H1 (cell line): Measurements from ENCODE around the gene C19orf25. TPM values are rescaled to one million over a fixed set of nuclear protein-coding genes. Genes with fewer than 3 reads are reported as not detected.
A peak's percentile ranks its signal among the peaks of the same experiment; 100 is the strongest.

Experiments
- CTCF ChIA-PET: fragments of 300-600 bp; sonication (Branson Sonifier 250); formaldehyde crosslinking; loops from one replicate; lab custom pipeline; 2021; ENCODE audit not compliant: partially characterized antibody; lab: Charles Lee
- POLR2A ChIA-PET: fragments of 300-600 bp; sonication (Branson Sonifier 250); formaldehyde crosslinking; loops from one replicate; lab custom pipeline; 2021; ENCODE audit warnings: inconsistent platforms; ENCODE audit not compliant: partially characterized antibody; lab: Charles Lee
- DNase-seq, 2 experiments: peaks; one replicate each; pipeline versions ENCODE4 v3.0.0 to v3.0.0-alpha.2; 2010 to 2022; ENCODE audit warnings: low spot score in 2 of 2, low read depth in 1 of 2, mixed read lengths in 1 of 2
- FAIRE-seq: peaks from 2 replicates; lab custom pipeline; 2011; peaks lifted over from hg19 to GRCh38; lab: Jason Lieb, UNC
- H2AFZ ChIP-seq: 2 replicates; pipeline ENCODE4 v1.8.1; 2012; ENCODE audit warnings: low read length, inconsistent platforms
- H2AK5ac ChIP-seq: 2 replicates; pipeline ENCODE4 v1.6.1; 2013; ENCODE audit warnings: low read depth, low read length
- H2BK120ac ChIP-seq: replicated peaks from 2 replicates; pipeline ENCODE3; 2013; ENCODE audit warnings: low read depth, low read length, inconsistent platforms
- H2BK12ac ChIP-seq: 2 replicates; pipeline ENCODE4 v1.6.1; 2013; ENCODE audit warnings: low read depth, low read length
- H2BK15ac ChIP-seq: 2 replicates; pipeline ENCODE4 v1.6.1; 2013; ENCODE audit warnings: low read length
- H2BK20ac ChIP-seq: 2 replicates; pipeline ENCODE4 v1.6.1; 2013; ENCODE audit warnings: low read length
- H2BK5ac ChIP-seq: 2 replicates; pipeline ENCODE4 v1.6.1; 2013; ENCODE audit warnings: low read depth, low read length
- H3K14ac ChIP-seq: 2 replicates; pipeline ENCODE4 v1.6.1; 2013; ENCODE audit warnings: inconsistent platforms; ENCODE audit not compliant: insufficient read length
- H3K18ac ChIP-seq: 2 replicates; pipeline ENCODE4 v1.6.1; 2013; ENCODE audit warnings: low read length; ENCODE audit errors: extremely low read depth
- H3K23ac ChIP-seq: 2 replicates; pipeline ENCODE4 v1.6.1; 2013; ENCODE audit warnings: inconsistent platforms; ENCODE audit not compliant: insufficient read length
- H3K23me2 ChIP-seq: 2 replicates; pipeline ENCODE4 v1.6.1; 2013; ENCODE audit warnings: low read depth, low read length
- H3K27ac ChIP-seq: 2 replicates; pipeline ENCODE4 v1.6.1; 2011; ENCODE audit warnings: low read depth, low read length, inconsistent platforms
- H3K27me3 ChIP-seq, 4 experiments: replicated peaks in 1 of 4; 1 replicate in 1 of 4; 2 replicates in 3 of 4; pipeline versions ENCODE4 v1.6.1 to v1.8.1; 2011 to 2013; ENCODE audit warnings: low read length in 3 of 4, mild to moderate bottlenecking in 3 of 4, inconsistent platforms in 2 of 4, mixed read lengths in 2 of 4, moderate library complexity in 1 of 4; ENCODE audit not compliant: control insufficient read depth in 3 of 4, insufficient read depth in 3 of 4; ENCODE audit errors: extremely low read depth in 1 of 4
- H3K36me3 ChIP-seq, 4 experiments: 2 replicates each; pipeline versions ENCODE4 v1.6.1 to v1.8.1; 2011 to 2013; ENCODE audit warnings: mild to moderate bottlenecking in 4 of 4, low read length in 3 of 4, moderate library complexity in 2 of 4, control low read depth in 1 of 4, inconsistent platforms in 1 of 4; ENCODE audit not compliant: insufficient read depth in 4 of 4, control insufficient read depth in 2 of 4
- H3K4ac ChIP-seq: replicated peaks from 2 replicates; pipeline ENCODE3; 2013; ENCODE audit warnings: low read length, low read depth, mixed read lengths, inconsistent platforms; ENCODE audit not compliant: insufficient read length
- H3K4me1 ChIP-seq, 4 experiments: replicated peaks in 1 of 4; 1 replicate in 1 of 4; 2 replicates in 3 of 4; pipeline versions ENCODE4 v1.6.1 to v1.8.1; 2011 to 2013; ENCODE audit warnings: low read length in 3 of 4, inconsistent platforms in 2 of 4, mixed read lengths in 1 of 4; ENCODE audit not compliant: insufficient read depth in 4 of 4, control insufficient read depth in 3 of 4
- H3K4me2 ChIP-seq, 2 experiments: 2 replicates each; pipeline versions ENCODE4 v1.6.1 to v1.8.1; 2011 to 2013; ENCODE audit warnings: low read depth in 2 of 2, low read length in 2 of 2, control low read depth in 1 of 2, inconsistent platforms in 1 of 2, mild to moderate bottlenecking in 1 of 2; ENCODE audit not compliant: insufficient read depth in 1 of 2
- H3K4me3 ChIP-seq, 4 experiments: fragments of 200-600, 300-600 bp in 1 of 4; sonication (generic), shearing (Covaris generic), sonication (Bioruptor Twin) in 1 of 4; 2 replicates each; pipeline versions ENCODE4 v1.5.1 to v1.8.1; 2011 to 2016; ENCODE audit warnings: low read length in 4 of 4, low read depth in 3 of 4, control low read depth in 2 of 4, inconsistent platforms in 2 of 4, mild to moderate bottlenecking in 2 of 4, mixed read lengths in 1 of 4, moderate library complexity in 1 of 4; ENCODE audit not compliant: insufficient read depth in 2 of 4; ENCODE audit errors: extremely low read depth in 1 of 4
- H3K56ac ChIP-seq: replicated peaks from 2 replicates; pipeline ENCODE3; 2013; ENCODE audit warnings: low read depth, mild to moderate bottlenecking, mixed read lengths, low read length, inconsistent platforms; ENCODE audit not compliant: insufficient read length
- H3K79me1 ChIP-seq: 2 replicates; pipeline ENCODE4 v1.6.1; 2013; ENCODE audit warnings: low read depth, low read length, control low read depth
- H3K79me2 ChIP-seq, 2 experiments: 2 replicates each; pipeline versions ENCODE4 v1.6.1 to v1.8.1; 2012 to 2013; ENCODE audit warnings: low read length in 2 of 2, mild to moderate bottlenecking in 2 of 2, inconsistent platforms in 1 of 2; ENCODE audit not compliant: insufficient read depth in 2 of 2, control insufficient read depth in 1 of 2
- H3K9ac ChIP-seq, 4 experiments: replicated peaks in 1 of 4; 1 replicate in 1 of 4; 2 replicates in 3 of 4; pipeline versions ENCODE4 v1.6.1 to v1.8.1; 2011 to 2013; ENCODE audit warnings: low read depth in 3 of 4, low read length in 3 of 4, control low read depth in 2 of 4, mild to moderate bottlenecking in 2 of 4, moderate library complexity in 2 of 4, inconsistent platforms in 1 of 4; ENCODE audit errors: extremely low read depth in 1 of 4
- H3K9me3 ChIP-seq, 2 experiments: 2 replicates each; pipeline versions ENCODE4 v1.6.1 to v1.8.1; 2012 to 2013; ENCODE audit warnings: mild to moderate bottlenecking in 2 of 2, moderate library complexity in 2 of 2, control low read depth in 1 of 2, inconsistent platforms in 1 of 2, low read depth in 1 of 2, low read length in 1 of 2, mixed read lengths in 1 of 2; ENCODE audit not compliant: insufficient read depth in 2 of 2
- H4K20me1 ChIP-seq, 2 experiments: replicated peaks in 1 of 2; 2 replicates each; pipeline versions ENCODE3 to v1.8.1; 2011 to 2013; ENCODE audit warnings: inconsistent platforms in 2 of 2, low read length in 2 of 2, mild to moderate bottlenecking in 1 of 2; ENCODE audit not compliant: insufficient read depth in 2 of 2, control insufficient read depth in 1 of 2
- H4K5ac ChIP-seq: 2 replicates; pipeline ENCODE4 v1.6.1; 2013; ENCODE audit warnings: low read length, low read depth, mixed read lengths, inconsistent platforms; ENCODE audit not compliant: insufficient read length
- H4K8ac ChIP-seq: 2 replicates; pipeline ENCODE4 v1.8.0; 2013; ENCODE audit warnings: mild to moderate bottlenecking, moderate library complexity, low read length, inconsistent platforms; ENCODE audit not compliant: insufficient read depth; ENCODE audit errors: extremely low read depth
- H4K91ac ChIP-seq: replicated peaks from 2 replicates; pipeline ENCODE3; 2013; ENCODE audit warnings: low read length, mixed read lengths, inconsistent platforms; ENCODE audit not compliant: insufficient read length
- CREB1 ChIP-seq: IDR thresholded peaks from 2 replicates; pipeline ENCODE4 v1.6.1; 2012; ENCODE audit warnings: inconsistent platforms
- EZH2 ChIP-seq: fragments of 200-600 bp; sonication (generic); IDR thresholded peaks from 2 replicates; pipeline ENCODE4 v1.7.1; 2012; ENCODE audit warnings: low read depth, mild to moderate bottlenecking, moderate library complexity, low read length, inconsistent platforms; ENCODE audit not compliant: severe bottlenecking
- SUZ12 ChIP-seq: fragments of 200-600 bp; sonication (generic); IDR thresholded peaks from 2 replicates; pipeline ENCODE4 v1.6.1; 2012; ENCODE audit warnings: mild to moderate bottlenecking, inconsistent platforms, low read length, moderate library complexity, mixed read lengths
- WGBS, 2 experiments: shearing (Covaris generic) in 1 of 2; methylation state at CpG; one replicate each; pipeline versions ENCODE4 v1.1.6 to v1.1.7; 2013 to 2015; ENCODE audit warnings: low lambda C conversion rate in 2 of 2, mixed read lengths in 2 of 2, inconsistent platforms in 1 of 2, low coverage in 1 of 2, missing lambda C conversion rate in 1 of 2; ENCODE audit not compliant: insufficient replicate concordance in 2 of 2, insufficient coverage in 1 of 2, insufficient read length in 1 of 2; ENCODE audit errors: extremely low coverage in 1 of 2, missing lambda C conversion rate in 1 of 2; 5-methylcytosine and 5-hydroxymethylcytosine counted together
- polyA plus RNA-seq, 7 experiments: library from polyadenylated mRNA; depleted of rRNA in 3 of 7; stranded (reverse) in 5 of 7; unstranded in 2 of 7; fragments of >200 nt in 5 of 7; fragments of 200-250 nt in 2 of 7; gene quantifications; 1 replicate in 5 of 7; 2 replicates in 1 of 7; 4 replicates in 1 of 7; pipeline versions ENCODE4 v1.2.1 to v1.2.3, GENCODE V29; 2011 to 2013; ENCODE audit warnings: missing spikeins in 2 of 7, mixed read lengths in 2 of 7
- total RNA-seq: library from RNA; stranded (reverse); fragmentation: NEBNext Ultra II Directional; extraction: Animal tissue kit (Norgen Biotek cat#: 25700); gene quantifications from 2 replicates; pipeline ENCODE4 v1.2.1, GENCODE V29; 2021

Gene C19orf25
- total and polyA plus RNA-seq, 2 of the 8 experiments (the other 6 are each of a cell fraction or from before 2014, with no cell fraction given): 41.3 to 67.4 TPM

- H2BK5ac ChIP-seq: no peak overlapping the region
- H3K9me3 ChIP-seq: peaks cover 0 to 7% of the 10 kb centered on the region in 2 experiments; a peak in 1 of 4 replicates
- ChIA-PET POLR2A (interaction anchor here (0.7 to 5.5 kb wide), 11 partner anchors 8 to 397 kb away, joined by 3 to 72 read pairs (median 5); partner anchors contain the start of genes APC2 and CIRBP), CTCF (interaction anchor here (0.9 to 5.5 kb wide), 9 partner anchors 10 to 391 kb away, joined by 3 to 53 read pairs (median 6); no protein-coding TSS in a partner anchor)
- peaks cover 0 to 41% (median 0%) of the 10 kb centered on the region in 4 experiments; a peak in 2 of 8 replicates for H3K36me3 ChIP-seq
- peak overlapping the region in 3 of 4 experiments; percentile 11 to 51 (median 23); a peak in 5 of 8 replicates for H3K4me3 ChIP-seq
- no peaks in the 10 kb centered on the region for H3K79me1 ChIP-seq
- no peak overlapping the region for H4K91ac ChIP-seq
- TF ChIP-seq SUZ12 (peak; percentile 45), EZH2 (peak; percentile 61), CREB1 (no peak)
- no peak overlapping the region for H2BK12ac ChIP-seq
- no peak overlapping the region for H2BK15ac ChIP-seq
- no peak overlapping the region for H2AFZ ChIP-seq
- H3K9ac ChIP-seq: no peak overlapping the region
- H3K27me3 ChIP-seq: peaks cover 65 to 82% (median 81%) of the 10 kb centered on the region in 4 experiments
- peak overlapping the region; percentile 64 to 86 for H3K4me2 ChIP-seq
- FAIRE-seq: no peak
- no peaks in the 10 kb centered on the region for H3K79me2 ChIP-seq
- H2BK20ac ChIP-seq: no peak overlapping the region
- DNase-seq: no peak
- H3K4me1 ChIP-seq: peaks cover 0 to 51% (median 26%) of the 10 kb centered on the region in 4 experiments; a peak in 5 of 7 replicates
- no peak overlapping the region for H3K14ac ChIP-seq
- no peak overlapping the region for H3K18ac ChIP-seq
- H2AK5ac ChIP-seq: no peak overlapping the region
- H4K8ac ChIP-seq: peak overlapping the region; percentile 85; the same call in 1 of the 2 replicates
- peaks cover 15 to 42% of the 10 kb centered on the region in 2 experiments for H4K20me1 ChIP-seq
- no peak overlapping the region for H3K27ac ChIP-seq
- H4K5ac ChIP-seq: no peak overlapping the region
- 12% methylated on average over 32 of the region's 36 CpGs; no CpG with 5 or more reads in 1 of the 2 experiments for WGBS, 2 experiments
- peaks cover 13% of the 10 kb centered on the region; the same call in 1 of the 2 replicates for H3K23me2 ChIP-seq
- no peak overlapping the region for H2BK120ac ChIP-seq
- H3K23ac ChIP-seq: no peak overlapping the region
- no peak overlapping the region for H3K56ac ChIP-seq
- no peak overlapping the region for H3K4ac ChIP-seq
Measured at GRCh38 chr19:1467215-1467489, 11.9 kb downstream of the C19orf25 start.
